GM12878 (cell line): ENCODE measurements around the gene OR4C6. TPM values are rescaled to one million over a fixed set of nuclear protein-coding genes. Genes with fewer than 3 reads are reported as not detected.

Source experiments
- ATAC-seq: fragments of 200-7000 bp; cut with Tn5 transposase; 3 replicates; pipeline ENCODE4 v1.9.1; 2020; ENCODE audit warnings: mild to moderate bottlenecking, moderate library complexity
- BruUV-seq: library from RNA; stranded (reverse); fragments of 400-500 nt; replicated peaks from 2 replicates; lab custom pipeline; 2021; lab: Mats Ljungman, UMichigan
- CTCF ChIA-PET: fragments of 300-600 bp; sonication (Branson Sonifier 250); formaldehyde crosslinking; extraction: SDS; loops from one replicate; lab custom pipeline; 2021; ENCODE audit warnings: inconsistent platforms; lab: Yijun Ruan, JAX
- POLR2A ChIA-PET: fragments of 350-600 bp; formaldehyde crosslinking; extraction: SDS; loops from one replicate; lab custom pipeline; 2021; ENCODE audit warnings: inconsistent platforms; lab: Charles Lee
- RAD21 ChIA-PET: fragments of 300-600 bp; sonication (Branson Sonifier 250); formaldehyde crosslinking; loops from one replicate; lab custom pipeline; 2023; ENCODE audit warnings: antibody characterized with exemption; ENCODE audit not compliant: unreplicated experiment; lab: Charles Lee
- SMC1A ChIA-PET: fragments of 300-600 bp; sonication (Branson Sonifier 250); formaldehyde crosslinking; loops from one replicate; lab custom pipeline; 2023; ENCODE audit not compliant: unreplicated experiment, uncharacterized antibody; lab: Charles Lee
- DNase-seq: peaks from one replicate; pipeline ENCODE4 v3.0.0-alpha.2; 2011; ENCODE audit warnings: low read depth, low spot score
- FAIRE-seq: peaks from 3 replicates; lab custom pipeline; 2011; peaks lifted over from hg19 to GRCh38; lab: Jason Lieb, UNC
- H2AFZ ChIP-seq: 2 replicates; pipeline ENCODE4 v1.6.0; 2011; ENCODE audit warnings: low read depth, low read length, control low read depth; ENCODE audit not compliant: control insufficient read depth
- H3K27ac ChIP-seq: 2 replicates; pipeline ENCODE4 v1.5.1; 2011; ENCODE audit warnings: control low read depth; ENCODE audit not compliant: control insufficient read depth, insufficient read depth
- H3K27me3 ChIP-seq, 2 experiments: replicated peaks in 1 of 2; 2 replicates each; pipeline versions ENCODE4 v1.6.0 to v1.6.1; 2011; ENCODE audit warnings: low read length in 1 of 2; ENCODE audit not compliant: control insufficient read depth in 2 of 2, insufficient read depth in 2 of 2
- H3K36me3 ChIP-seq, 2 experiments: 2 replicates each; pipeline ENCODE4 v1.5.1; 2011; ENCODE audit warnings: low read length in 1 of 2; ENCODE audit not compliant: control insufficient read depth in 2 of 2, insufficient read depth in 2 of 2
- H3K4me1 ChIP-seq: 2 replicates; pipeline ENCODE4 v1.6.1; 2011; ENCODE audit warnings: mild to moderate bottlenecking, low read length, moderate library complexity, mixed read lengths; ENCODE audit not compliant: control insufficient read depth, insufficient read depth
- H3K4me2 ChIP-seq: 2 replicates; pipeline ENCODE4 v1.6.0; 2011; ENCODE audit warnings: control low read depth; ENCODE audit not compliant: control insufficient read depth, insufficient read depth
- H3K4me3 ChIP-seq: fragments of 200-600 bp; sonication (generic); 2 replicates; pipeline ENCODE4 v1.5.1; 2016
- H3K79me2 ChIP-seq: 2 replicates; pipeline ENCODE4 v1.6.0; 2011; ENCODE audit warnings: low read length; ENCODE audit not compliant: control insufficient read depth, insufficient read depth
- H3K9ac ChIP-seq: 2 replicates; pipeline ENCODE4 v1.8.0; 2011; ENCODE audit warnings: low read length, control low read depth, mixed read lengths; ENCODE audit not compliant: control insufficient read depth, insufficient read depth
- H3K9me3 ChIP-seq: replicated peaks from 3 replicates; pipeline ENCODE4 v1.5.1; 2011; ENCODE audit warnings: mild to moderate bottlenecking, low read length; ENCODE audit not compliant: control insufficient read depth, insufficient read depth
- H4K20me1 ChIP-seq: 2 replicates; pipeline ENCODE4 v1.6.0; 2011; ENCODE audit not compliant: control insufficient read depth, insufficient read depth
- CBX3 ChIP-seq: fragments of 200-600 bp; sonication (generic); IDR thresholded peaks from 2 replicates; pipeline ENCODE4 v1.6.1; 2016; ENCODE audit warnings: low read depth, borderline replicate concordance
- CEBPZ ChIP-seq: fragments of 150-350 bp; IDR thresholded peaks from 2 replicates; pipeline ENCODE4 v1.6.1; 2016; ENCODE audit warnings: low read depth, low read length
- CUX1 ChIP-seq: IDR thresholded peaks from 2 replicates; pipeline ENCODE4 v1.6.1; 2012; ENCODE audit warnings: improper control_type of control experiment, low read depth, low read length; ENCODE audit not compliant: insufficient replicate concordance
- HDAC2 ChIP-seq: fragments of 200-600 bp; sonication (generic); IDR thresholded peaks from 2 replicates; pipeline ENCODE4 v1.6.1; 2017
- IKZF1 ChIP-seq: fragments of 450-650 bp; conservative IDR thresholded peaks from 2 replicates; pipeline ENCODE4 v1.6.1; 2017; ENCODE audit warnings: antibody characterized with exemption, mild to moderate bottlenecking
- JUNB ChIP-seq: IDR thresholded peaks from 2 replicates; pipeline ENCODE4 v1.6.1; 2016; ENCODE audit warnings: antibody characterized with exemption, mild to moderate bottlenecking
- KLF5 ChIP-seq: fragments of 450-650 bp; IDR thresholded peaks from 2 replicates; pipeline ENCODE4 v1.6.1; 2014; ENCODE audit warnings: mild to moderate bottlenecking; ENCODE audit not compliant: partially characterized antibody
- MTA2 ChIP-seq: fragments of 450-650 bp; IDR thresholded peaks from 2 replicates; pipeline ENCODE4 v1.6.1; 2016; ENCODE audit warnings: low read depth, mild to moderate bottlenecking, moderate library complexity
- NFYA ChIP-seq: IDR thresholded peaks from 2 replicates; pipeline ENCODE4 v1.6.1; 2011; ENCODE audit warnings: low read depth, mild to moderate bottlenecking, low read length, improper control_type of control experiment, borderline replicate concordance
- NR2C2 ChIP-seq: IDR thresholded peaks from 2 replicates; pipeline ENCODE4 v1.6.1; 2011; ENCODE audit warnings: borderline replicate concordance, low read depth; ENCODE audit not compliant: control insufficient read depth, insufficient read length
- PBX3 ChIP-seq: IDR thresholded peaks from 2 replicates; pipeline ENCODE4 v1.6.1; 2011; ENCODE audit warnings: mild to moderate bottlenecking, low read depth, low read length, moderate library complexity; ENCODE audit not compliant: insufficient replicate concordance
- RUNX3 ChIP-seq: IDR thresholded peaks from 2 replicates; pipeline ENCODE4 v1.6.1; 2012; ENCODE audit warnings: low read length, inconsistent platforms
- SMARCA5 ChIP-seq: fragments of 450-650 bp; IDR thresholded peaks from 2 replicates; pipeline ENCODE4 v1.6.1; 2017; ENCODE audit warnings: mild to moderate bottlenecking
- SPI1 ChIP-seq: IDR thresholded peaks from 2 replicates; pipeline ENCODE4 v1.6.1; 2011; ENCODE audit warnings: low read depth, mild to moderate bottlenecking, low read length, moderate library complexity, borderline replicate concordance; ENCODE audit not compliant: insufficient read depth
- SRF ChIP-seq, 2 experiments: IDR thresholded peaks; 2 replicates each; pipeline ENCODE4 v1.6.1; 2011; ENCODE audit warnings: low read depth in 2 of 2, low read length in 2 of 2, mild to moderate bottlenecking in 1 of 2, moderate library complexity in 1 of 2
- TCF7 ChIP-seq: IDR thresholded peaks from 2 replicates; pipeline ENCODE4 v1.6.1; 2014; ENCODE audit warnings: antibody characterized with exemption, borderline replicate concordance
- WGBS: methylation state at CpG from one replicate; pipeline ENCODE4 v1.1.6; 2016; ENCODE audit warnings: low lambda C conversion rate; ENCODE audit not compliant: insufficient replicate concordance, insufficient coverage; ENCODE audit errors: missing lambda C conversion rate; 5-methylcytosine and 5-hydroxymethylcytosine counted together
- in situ Hi-C: fragments of 300-500 bp; cut with MboI; formaldehyde crosslinking; loops from 9 replicates; pipeline ENCODE4 v1.14.3; 2018; ENCODE audit warnings: mixed read lengths
- intact Hi-C: fragments of 100-400 bp; cut with micrococcal nuclease; formaldehyde crosslinking; loops from one replicate; pipeline ENCODE4 v1.14.2; 2022; ENCODE audit not compliant: unreplicated experiment
- polyA plus RNA-seq, 11 experiments: library from polyadenylated mRNA; depleted of rRNA in 4 of 11; unstranded in 6 of 11; stranded (reverse) in 5 of 11; fragments of >200 nt; fragmentation: Nextera tagmentation in 4 of 11; fragmentation: Illumina TruSeq in 1 of 11; extraction: Ambion mirVana in 4 of 11; extraction: Trizol in 1 of 11; gene quantifications; 1 replicate in 1 of 11; 2 replicates in 10 of 11; pipeline versions ENCODE4 v1.2.1 to v1.2.3, GENCODE V29; 2011 to 2016; ENCODE audit warnings: inconsistent platforms in 2 of 11, missing spikeins in 2 of 11, low read depth in 1 of 11
- total RNA-seq, 4 experiments: library from RNA; depleted of rRNA in 3 of 4; stranded (reverse); fragments of >200 nt in 3 of 4; fragmentation: Illumina TruSeq in 1 of 4; extraction: Trizol in 1 of 4; gene quantifications; 2 replicates each; pipeline versions ENCODE4 v1.2.1 to v1.2.3, GENCODE V29; 2013 to 2021

OR4C6 gene
- total and polyA plus RNA-seq, 10 of the 15 experiments (the other 5 are each of a cell fraction or from before 2014, with no cell fraction given) = 0.22 to 0.60 (median 0.42) TPM; not detected in 3

GRCh38 chr11:55669376-55669775 is 7.4 kb downstream of the OR4C6 start:
- Histone ChIP-seq H4K20me1 (no peaks in the 10 kb centered on the region), H3K9me3 (no peaks in the 10 kb centered on the region), H3K4me1 (no peaks in the 10 kb centered on the region), H3K4me2 (no peak overlapping the region), H3K36me3 (no peaks in the 10 kb centered on the region), H3K27me3 (no peaks in the 10 kb centered on the region), H2AFZ (no peak overlapping the region), H3K4me3 (no peak overlapping the region), H3K79me2 (no peaks in the 10 kb centered on the region), H3K27ac (no peak overlapping the region), H3K9ac (no peak overlapping the region)
- in situ Hi-C loops (no loop called here), intact Hi-C loops (no loop called here)
- POLR2A ChIA-PET = no interaction called here
- SMC1A ChIA-PET = no interaction called here
- CTCF ChIA-PET = no interaction called here
- FAIRE-seq = no peak
- no peak for DNase-seq
- BruUV-seq = no TSS peak
- RAD21 ChIA-PET = no interaction called here
- 0% methylated on average over 1 of the region's 2 CpGs for WGBS
- ATAC-seq = no peak
- TF ChIP-seq JUNB (no peak), MTA2 (no peak), TCF7 (no peak), CBX3 (no peak), SMARCA5 (no peak), NFYA (no peak), CEBPZ (no peak), NR2C2 (no peak), SPI1 (no peak), RUNX3 (no peak), CUX1 (no peak), KLF5 (no peak), PBX3 (no peak), SRF (IDR thresholded peaks at IDR 0.05; ENCODE audit: low read depth in 2 of 2, low read length in 2 of 2) (no peak), IKZF1 (no peak), HDAC2 (no peak)
